ENCODE measurements around the gene SYF2. TPM values are rescaled to one million over a fixed set of nuclear protein-coding genes. Genes with fewer than 3 reads are reported as not detected.
"Not testable (repeated sequence)": the region's sequence is repeated elsewhere in the genome, so short reads cannot be mapped to it uniquely, and the experiment has no call there.

SYF2 gene
- total RNA-seq, 2 donors from 2014 or later = 64.8 to 78.0 TPM

- no peaks in the 10 kb centered on the region for H3K27me3 Mint-ChIP-seq (ENCODE audit: low read depth)
- DNase-seq = no peak
- no peaks in the 10 kb centered on the region for H3K36me3 Mint-ChIP-seq (ENCODE audit: insufficient read depth in 2 of 2)
- no peak overlapping the region for H3K4me3 Mint-ChIP-seq
- no peak overlapping the region for H3K27ac Mint-ChIP-seq
- ATAC-seq (replicated peaks in 1 of 2) = no peak
- no peaks in the 10 kb centered on the region for H3K9me3 Mint-ChIP-seq
- peaks cover 19% of the 10 kb centered on the region for H3K4me1 Mint-ChIP-seq (ENCODE audit: low read depth)
Measured at GRCh38 chr1:25195835-25196234, 36.5 kb downstream of the SYF2 start.

GRCh38 chr1:25194572-25195020 is 37.7 kb downstream of the SYF2 start:
- ATAC-seq (replicated peaks in 1 of 2) (no peak), DNase-seq (no peak)
- H3K36me3 Mint-ChIP-seq (ENCODE audit: insufficient read depth in 2 of 2) = no peaks in the 10 kb centered on the region
- H3K4me3 Mint-ChIP-seq = no peak overlapping the region
- no peaks in the 10 kb centered on the region for H3K27me3 Mint-ChIP-seq (ENCODE audit: low read depth)
- H3K9me3 Mint-ChIP-seq = no peaks in the 10 kb centered on the region
- peaks cover 19% of the 10 kb centered on the region for H3K4me1 Mint-ChIP-seq (ENCODE audit: low read depth)
- H3K27ac Mint-ChIP-seq = no peak overlapping the region

DNA sequence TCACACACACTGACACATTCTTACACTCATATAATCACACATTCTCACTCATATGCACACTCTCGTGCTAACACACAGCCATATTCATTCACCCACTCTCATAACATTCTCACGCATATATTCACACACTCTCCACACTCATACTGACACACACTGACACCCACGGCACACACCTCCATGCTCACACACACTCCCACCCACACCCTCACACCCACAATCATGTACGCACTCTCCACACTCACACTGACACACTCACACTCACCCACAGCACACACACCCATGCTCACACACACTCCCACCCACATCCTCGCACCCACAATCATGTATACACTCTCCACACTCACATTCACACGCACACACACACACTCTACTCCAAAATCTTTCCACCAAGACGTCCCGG is 38.2 kb downstream of the SYF2 start:
- ATAC-seq (replicated peaks in 1 of 2) = no peak
- Mint-ChIP-seq H3K27ac (no peak overlapping the region), H3K36me3 (ENCODE audit: insufficient read depth in 2 of 2) (no peaks in the 10 kb centered on the region), H3K4me3 (no peak overlapping the region), H3K27me3 (ENCODE audit: low read depth) (no peaks in the 10 kb centered on the region), H3K4me1 (ENCODE audit: low read depth) (peaks cover 19% of the 10 kb centered on the region), H3K9me3 (no peaks in the 10 kb centered on the region)
- DNase-seq = no peak

DNA sequence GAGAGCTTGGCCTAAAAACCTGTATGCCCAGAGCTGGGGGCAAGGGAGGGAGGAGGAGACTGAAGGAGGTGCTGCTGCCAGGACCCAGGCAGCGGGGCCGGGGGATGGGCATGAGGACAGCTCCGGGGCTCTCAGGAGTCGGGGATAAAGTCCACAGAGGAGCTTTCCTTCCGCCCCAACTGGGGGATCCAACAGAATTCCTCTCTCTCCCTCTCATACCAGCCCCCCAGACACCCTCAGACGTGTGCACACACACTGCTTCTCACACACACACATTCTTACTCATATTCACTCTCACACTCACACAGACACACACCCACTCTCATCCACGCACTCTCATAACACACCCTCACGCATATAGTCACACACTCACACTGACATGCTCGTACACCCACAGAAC is 39.1 kb downstream of the SYF2 start:
- Mint-ChIP-seq H3K27me3 (ENCODE audit: low read depth) (no peaks in the 10 kb centered on the region), H3K4me3 (no peak overlapping the region), H3K4me1 (ENCODE audit: low read depth) (peaks cover 11% of the 10 kb centered on the region), H3K36me3 (ENCODE audit: insufficient read depth in 2 of 2) (no peaks in the 10 kb centered on the region), H3K27ac (no peak overlapping the region), H3K9me3 (no peaks in the 10 kb centered on the region)
- DNase-seq = no peak
- ATAC-seq (replicated peaks in 1 of 2) = no peak

DNA sequence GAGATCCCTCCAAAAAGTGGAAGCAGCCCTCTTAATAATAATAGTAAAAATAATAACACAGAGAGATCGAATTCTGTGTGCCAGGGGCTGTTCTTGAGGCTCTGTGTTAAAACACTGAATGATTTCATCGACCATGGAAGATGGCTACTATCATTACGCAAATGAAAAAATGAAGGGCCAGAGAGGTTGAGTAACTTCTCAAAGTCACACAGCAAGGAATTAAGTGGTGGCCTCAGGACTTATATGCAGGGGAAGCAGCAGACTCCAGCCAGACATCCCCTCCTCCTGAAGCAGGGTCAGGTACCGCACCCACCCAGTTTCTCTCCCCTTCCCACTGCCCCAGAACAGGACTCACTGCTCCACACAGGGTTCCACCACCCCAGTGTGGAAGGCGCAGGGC is 40.1 kb downstream of the SYF2 start:
- Mint-ChIP-seq H3K27me3 (ENCODE audit: low read depth) (no peaks in the 10 kb centered on the region), H3K27ac (no peak overlapping the region), H3K4me1 (ENCODE audit: low read depth) (peaks cover 5% of the 10 kb centered on the region), H3K4me3 (no peak overlapping the region), H3K9me3 (no peaks in the 10 kb centered on the region), H3K36me3 (ENCODE audit: insufficient read depth in 2 of 2) (no peaks in the 10 kb centered on the region)
- DNase-seq (no peak), ATAC-seq (replicated peaks in 1 of 2) (no peak)

GRCh38 chr1:25190260-25190659 is 42.0 kb downstream of the SYF2 start:
- Mint-ChIP-seq H3K4me1 (ENCODE audit: low read depth) (no peaks in the 10 kb centered on the region), H3K4me3 (no peak overlapping the region)
- ATAC-seq (replicated peaks in 1 of 2) = no peak

GRCh38 chr1:25187904-25188303 is 44.4 kb downstream of the SYF2 start:
- not testable (repeated sequence) for DNase-seq; H3K36me3 Mint-ChIP-seq (ENCODE audit: insufficient read depth in 2 of 2); ATAC-seq (replicated peaks in 1 of 2); H3K27me3 Mint-ChIP-seq (ENCODE audit: low read depth); H3K4me3 Mint-ChIP-seq; H3K4me1 Mint-ChIP-seq (ENCODE audit: low read depth); H3K9me3 Mint-ChIP-seq; H3K27ac Mint-ChIP-seq

More at GRCh38 chr1:25190260-25190659, 42.0 kb downstream of the SYF2 start:
- H3K9me3 Mint-ChIP-seq = no peaks in the 10 kb centered on the region
- H3K27me3 Mint-ChIP-seq (ENCODE audit: low read depth) = no peaks in the 10 kb centered on the region
- DNase-seq = no peak
- no peak overlapping the region for H3K27ac Mint-ChIP-seq
- H3K36me3 Mint-ChIP-seq (ENCODE audit: insufficient read depth in 2 of 2) = no peaks in the 10 kb centered on the region

DNA sequence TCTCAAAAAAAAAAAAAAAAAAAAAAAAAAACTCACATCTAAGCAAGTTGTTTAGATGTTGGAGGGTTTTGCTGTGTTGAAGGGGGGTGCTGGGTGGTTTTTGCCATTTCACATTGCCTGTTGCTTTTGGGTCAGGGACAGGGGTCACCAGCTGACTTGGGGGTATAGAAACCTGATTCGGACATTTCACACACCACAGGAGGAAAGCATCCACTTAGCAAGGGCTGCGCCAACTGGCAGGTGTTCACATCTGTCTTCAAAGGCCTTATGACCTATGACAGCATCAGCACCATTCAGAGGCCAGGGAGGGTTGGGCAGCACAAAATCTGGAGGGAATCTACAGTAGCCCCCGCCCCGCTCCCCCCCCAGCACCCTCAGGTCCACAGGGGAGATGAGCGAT is 45.2 kb downstream of the SYF2 start:
- Mint-ChIP-seq H3K4me1 (ENCODE audit: low read depth) (no peaks in the 10 kb centered on the region), H3K27me3 (ENCODE audit: low read depth) (no peaks in the 10 kb centered on the region), H3K36me3 (ENCODE audit: insufficient read depth in 2 of 2) (no peaks in the 10 kb centered on the region), H3K9me3 (no peaks in the 10 kb centered on the region), H3K27ac (no peak overlapping the region), H3K4me3 (no peak overlapping the region)
- no peak for ATAC-seq (replicated peaks in 1 of 2)
- DNase-seq = no peak

DNA sequence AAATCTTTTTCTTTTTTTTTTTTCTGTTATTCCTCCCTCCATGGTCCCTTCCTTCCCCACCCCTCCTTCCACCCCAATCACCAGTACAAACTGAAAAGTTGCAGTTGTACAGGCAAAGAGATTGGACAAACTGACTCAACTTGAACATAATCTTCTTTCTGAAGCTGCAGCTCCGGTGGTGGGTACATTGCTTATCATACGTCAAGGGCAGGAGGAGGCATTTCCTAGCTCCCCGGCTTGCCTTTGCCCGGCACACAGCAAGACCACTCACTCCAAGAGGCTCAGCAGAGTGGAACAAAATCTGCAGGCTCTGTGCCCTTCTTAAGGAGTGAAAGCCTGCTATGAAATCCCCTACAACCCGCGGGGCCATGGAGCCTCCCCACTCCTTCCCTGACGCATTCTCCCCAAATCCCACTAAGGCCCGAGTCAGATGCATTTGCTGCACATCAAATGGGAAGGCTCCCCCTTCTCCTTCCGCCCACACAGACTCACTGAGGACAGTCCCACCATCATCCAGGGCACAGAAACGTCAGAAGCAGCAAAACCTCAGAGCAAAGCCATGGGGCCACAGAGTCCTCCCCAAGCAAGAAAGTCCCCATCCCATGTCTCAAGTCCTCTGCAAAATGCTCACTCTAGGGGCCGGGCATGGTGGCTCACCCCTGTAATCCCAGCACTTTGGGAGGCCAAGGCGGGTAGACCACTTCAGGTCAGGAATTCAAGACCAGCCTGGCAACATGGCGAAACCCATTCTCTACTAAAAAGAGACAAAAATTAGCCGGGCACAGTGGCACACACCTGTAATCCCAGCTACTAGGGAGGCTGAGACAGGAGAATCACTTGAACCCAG is 45.9 kb downstream of the SYF2 start:
- no peaks in the 10 kb centered on the region for H3K36me3 Mint-ChIP-seq (ENCODE audit: insufficient read depth in 2 of 2)
- H3K9me3 Mint-ChIP-seq = no peaks in the 10 kb centered on the region
- no peaks in the 10 kb centered on the region for H3K4me1 Mint-ChIP-seq (ENCODE audit: low read depth)
- H3K27ac Mint-ChIP-seq = no peak overlapping the region
- DNase-seq (no peak), ATAC-seq (replicated peaks in 1 of 2) (no peak)
- H3K4me3 Mint-ChIP-seq = no peak overlapping the region
- no peaks in the 10 kb centered on the region for H3K27me3 Mint-ChIP-seq (ENCODE audit: low read depth)

DNA sequence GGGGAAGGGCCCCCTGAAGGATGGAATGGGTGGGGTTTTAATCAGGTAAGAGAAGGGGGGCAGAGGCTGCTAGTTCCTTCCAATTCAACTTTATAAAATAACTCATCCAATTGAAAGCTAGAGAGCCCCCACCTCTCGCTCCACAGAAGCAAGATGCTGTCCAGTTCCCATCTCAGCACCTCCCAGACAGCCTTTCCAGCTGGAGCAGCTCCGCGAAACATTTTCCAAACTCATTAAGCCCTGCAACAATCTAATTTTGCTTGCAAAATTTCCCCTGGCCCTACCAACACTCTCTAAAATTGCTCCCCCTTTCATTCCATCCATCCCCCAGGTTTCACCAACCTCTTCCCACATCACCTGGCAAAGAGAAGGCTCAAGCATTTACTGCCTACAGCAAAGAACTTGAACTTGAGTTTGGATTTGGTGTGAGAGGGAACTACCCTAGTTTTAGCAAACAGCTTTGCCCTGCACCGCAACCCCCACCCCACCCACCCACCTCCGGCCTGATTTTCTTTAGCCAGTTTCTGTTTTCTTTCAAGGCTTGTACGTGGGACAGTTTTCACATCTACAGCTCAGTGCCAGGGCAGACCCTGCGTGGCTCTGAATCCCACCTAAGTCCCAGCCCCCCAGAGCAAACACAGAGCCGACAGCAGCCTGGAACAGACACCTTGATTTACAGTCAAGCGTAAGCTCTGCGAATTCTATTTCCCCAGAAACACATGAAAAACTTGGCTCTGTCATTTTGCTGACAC is 46.7 kb downstream of the SYF2 start:
- no peak overlapping the region for H3K27ac Mint-ChIP-seq
- H3K27me3 Mint-ChIP-seq (ENCODE audit: low read depth) = no peaks in the 10 kb centered on the region
- H3K4me1 Mint-ChIP-seq (ENCODE audit: low read depth) = no peaks in the 10 kb centered on the region
- no peak overlapping the region for H3K4me3 Mint-ChIP-seq
- ATAC-seq (replicated peaks in 1 of 2) = no peak
- no peaks in the 10 kb centered on the region for H3K9me3 Mint-ChIP-seq
- H3K36me3 Mint-ChIP-seq (ENCODE audit: insufficient read depth in 2 of 2) = no peaks in the 10 kb centered on the region
- no peak for DNase-seq

DNA sequence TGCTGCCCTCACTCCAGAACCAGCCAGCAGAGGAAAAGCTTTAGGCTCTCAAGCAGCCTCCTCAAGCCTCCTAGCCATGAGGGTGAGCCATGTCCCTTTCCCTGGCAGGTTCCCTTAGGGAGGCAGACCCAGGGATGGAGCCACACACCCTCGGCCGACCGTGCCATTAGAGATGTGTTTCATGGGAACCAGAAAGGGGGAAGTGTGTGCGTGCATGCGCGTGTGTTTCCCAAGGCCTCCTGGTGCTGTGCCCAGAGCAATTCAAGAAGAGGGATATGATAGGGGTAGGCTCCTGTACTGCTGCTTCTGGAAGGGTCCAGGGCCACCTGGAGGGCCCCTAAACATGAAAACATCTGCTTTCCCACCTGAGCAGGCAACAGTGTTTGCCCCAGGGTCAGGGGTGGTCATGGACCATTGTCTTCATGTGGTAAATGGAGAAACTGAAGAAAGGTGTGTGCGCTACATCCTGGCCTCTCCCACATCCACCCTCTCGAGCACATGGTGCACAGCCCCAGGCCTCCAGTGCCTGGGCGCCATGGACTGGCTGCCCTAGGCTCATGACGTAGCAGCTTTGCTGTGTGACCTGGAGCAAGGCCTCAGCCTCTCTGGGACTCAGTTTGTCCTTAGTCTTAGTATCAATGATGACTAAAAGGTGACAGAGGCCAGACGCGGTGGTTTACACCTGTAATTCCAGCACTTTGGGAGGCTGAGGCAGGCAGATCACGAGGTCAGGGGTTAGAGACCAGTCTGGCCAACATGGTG is 48.1 kb downstream of the SYF2 start:
- ATAC-seq (replicated peaks in 1 of 2) (no peak), DNase-seq (no peak)
- no peak overlapping the region for H3K4me3 Mint-ChIP-seq
- H3K36me3 Mint-ChIP-seq (ENCODE audit: insufficient read depth in 2 of 2) = no peaks in the 10 kb centered on the region
- no peaks in the 10 kb centered on the region for H3K27me3 Mint-ChIP-seq (ENCODE audit: low read depth)
- H3K4me1 Mint-ChIP-seq (ENCODE audit: low read depth) = no peaks in the 10 kb centered on the region
- H3K27ac Mint-ChIP-seq = no peak overlapping the region
- H3K9me3 Mint-ChIP-seq = no peaks in the 10 kb centered on the region

DNA sequence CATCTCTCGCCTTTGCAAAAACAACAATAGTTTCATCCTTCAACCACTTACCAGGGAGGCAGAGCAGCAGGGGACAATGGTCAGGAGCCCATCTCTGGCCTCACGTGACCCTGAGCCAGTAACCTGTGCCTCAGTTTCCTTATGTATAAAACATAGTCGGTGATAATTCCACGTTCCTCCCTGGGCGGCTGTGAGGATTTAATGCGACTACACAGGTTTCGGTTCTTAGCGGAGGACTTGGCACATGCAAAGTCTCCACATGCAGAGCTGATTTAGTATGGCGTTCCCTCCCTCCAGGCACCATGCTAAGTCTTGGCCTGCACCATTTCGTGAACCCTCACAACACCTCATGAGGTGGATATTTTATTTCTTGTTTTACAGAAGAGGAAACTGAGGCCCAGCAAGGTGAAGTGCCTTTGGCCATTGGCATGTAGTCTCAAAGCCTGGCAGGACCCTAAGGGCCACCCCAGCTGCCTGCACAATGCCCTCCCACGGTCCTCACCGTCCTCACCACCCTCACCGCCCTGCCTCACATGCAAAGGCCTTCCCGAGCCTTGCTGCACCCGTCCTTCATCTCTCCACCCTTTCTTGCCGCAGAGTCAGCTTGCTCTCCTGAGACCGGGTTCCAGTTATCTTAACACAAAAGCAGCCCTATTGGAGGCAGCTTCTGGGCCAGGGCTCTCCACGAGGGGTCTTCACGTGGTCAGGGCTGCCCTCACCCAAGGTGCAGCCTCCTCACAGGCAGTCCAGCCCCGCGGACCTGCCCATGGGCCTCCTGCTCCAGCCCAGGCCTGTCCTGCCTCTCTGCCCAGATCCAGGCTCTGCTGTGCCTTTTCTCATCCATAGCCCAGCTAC is 48.9 kb downstream of the SYF2 start:
- ATAC-seq (replicated peaks in 1 of 2) (no peak), DNase-seq (no peak)
- H3K4me1 Mint-ChIP-seq (ENCODE audit: low read depth) = no peaks in the 10 kb centered on the region
- H3K27ac Mint-ChIP-seq = no peak overlapping the region
- no peaks in the 10 kb centered on the region for H3K27me3 Mint-ChIP-seq (ENCODE audit: low read depth)
- no peak overlapping the region for H3K4me3 Mint-ChIP-seq
- H3K9me3 Mint-ChIP-seq = no peaks in the 10 kb centered on the region
- H3K36me3 Mint-ChIP-seq (ENCODE audit: insufficient read depth in 2 of 2) = no peaks in the 10 kb centered on the region

Data from activated T-cell treated with anti-CD3 and anti-CD28 coated beads, Interleukin-2, amount 50 U/mL, for 72 hours (primary cell).